OCI-M2 (cell line): ENCODE data around the gene PTBP3.

Source experiments
- DNase-seq: peaks from one replicate; lab custom pipeline; 2025; ENCODE audit not compliant: unreplicated experiment; lab: John Stamatoyannopoulos, UW

PTBP3 gene

DNA sequence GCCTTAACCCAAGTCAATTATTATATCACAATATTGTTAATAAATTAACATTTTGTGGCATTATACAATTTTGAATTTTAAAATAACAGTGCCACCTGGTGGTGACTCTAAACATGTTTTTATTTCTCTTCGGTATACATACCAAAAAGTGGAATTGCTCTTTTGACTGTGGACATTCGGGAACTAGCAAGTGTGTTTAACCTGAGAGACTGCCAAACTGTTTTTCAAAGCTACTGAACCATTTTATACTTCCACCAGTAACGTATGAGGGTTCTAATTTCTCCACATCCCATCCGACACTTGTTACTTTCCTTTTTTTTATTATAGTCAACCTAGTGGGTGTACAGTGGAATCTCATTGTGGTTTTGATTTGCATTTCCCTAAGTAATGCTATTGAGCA, 28.2 kb upstream of the PTBP3 start:
- DNase-seq, result peak; percentile 12

DNA sequence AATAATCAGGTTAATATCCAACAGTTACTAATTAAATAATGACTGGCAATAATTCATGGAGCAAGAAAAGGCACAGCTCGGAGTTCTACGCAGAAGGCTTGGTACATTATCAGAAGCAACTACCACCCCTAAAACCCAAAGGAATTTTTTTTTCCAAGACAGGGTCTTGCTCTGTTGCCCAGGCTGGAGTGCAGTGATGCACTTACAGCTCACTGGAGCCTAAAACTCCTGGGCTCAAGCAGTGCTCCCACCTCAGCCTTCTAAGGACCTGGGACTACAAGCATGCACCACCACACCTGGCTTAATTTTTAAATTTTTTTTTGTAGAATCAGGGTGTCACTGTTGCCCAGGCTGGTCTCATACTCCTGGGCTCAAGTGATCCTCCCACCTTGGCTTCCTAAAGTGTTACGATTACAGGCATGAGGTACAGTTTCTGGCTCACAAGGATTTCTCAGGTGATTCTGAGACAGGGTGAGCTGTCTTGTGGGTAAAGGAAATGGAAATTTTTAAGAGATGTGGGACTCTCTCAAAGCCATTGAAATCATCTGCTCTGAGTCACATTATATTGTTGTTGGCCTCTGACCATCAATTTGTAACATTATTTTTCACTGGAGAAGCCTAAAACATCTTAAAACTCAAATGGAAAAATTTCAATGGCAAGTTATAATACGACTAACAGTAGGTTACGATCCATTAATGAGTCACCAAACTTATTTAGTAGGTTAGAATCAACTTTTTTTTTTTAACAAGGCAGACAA, 26.8 kb upstream of the PTBP3 start:
- no peak for DNase-seq

DNA sequence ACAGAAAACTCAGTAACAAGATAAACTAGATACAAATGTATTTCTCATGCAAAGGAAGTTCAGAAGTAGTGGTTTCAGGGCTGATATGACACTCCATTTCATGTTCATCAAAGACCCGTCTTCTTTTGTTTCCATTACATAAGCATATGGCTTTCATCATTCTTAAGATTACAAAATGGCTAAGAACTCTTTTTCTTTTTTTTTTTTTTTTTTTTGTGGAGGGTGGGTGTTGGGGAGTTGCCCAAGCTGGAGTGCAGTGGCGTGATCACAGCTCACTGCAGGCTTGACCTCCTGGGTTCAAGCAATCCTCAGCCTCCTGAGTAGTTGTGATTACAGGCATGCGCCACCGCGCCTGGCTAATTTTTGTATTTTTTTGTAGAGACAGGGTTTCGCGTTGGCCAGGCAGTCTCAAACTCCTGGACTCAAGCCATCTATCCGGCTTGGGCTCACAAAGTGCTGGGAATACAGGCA, 22.0 kb upstream of the PTBP3 start:
- no peak for DNase-seq

DNA sequence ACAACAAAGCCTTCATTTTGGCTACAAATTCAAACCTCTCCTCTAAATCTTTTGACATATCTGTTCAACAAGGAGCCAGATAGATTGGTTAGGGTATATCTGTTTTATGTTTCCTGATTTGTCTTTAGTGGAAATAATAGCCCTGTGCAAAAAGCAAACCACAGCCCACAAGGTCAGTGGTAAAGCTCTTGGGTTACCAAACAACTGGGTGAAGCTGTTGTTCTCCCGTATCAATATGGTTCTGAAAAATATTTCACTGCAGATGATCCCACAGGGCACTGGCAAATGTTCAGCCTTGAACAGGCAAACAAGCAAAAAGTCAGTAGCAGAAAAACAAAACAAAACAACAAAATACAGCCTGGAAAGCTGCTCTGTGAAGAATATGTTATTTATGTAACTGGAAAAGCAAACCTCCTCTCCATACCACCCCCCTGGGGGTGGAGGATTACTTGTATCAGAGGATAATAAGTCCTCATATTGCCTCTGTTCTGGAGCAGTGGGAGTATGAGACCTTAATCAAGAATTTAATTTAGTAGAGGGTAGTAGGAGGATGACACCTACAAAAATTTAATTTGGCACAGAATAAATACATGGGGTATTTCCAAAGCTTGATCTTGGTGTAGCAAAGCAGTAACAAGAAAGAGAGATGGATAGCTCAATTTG, 20.8 kb upstream of the PTBP3 start:
- no peak for DNase-seq

DNA sequence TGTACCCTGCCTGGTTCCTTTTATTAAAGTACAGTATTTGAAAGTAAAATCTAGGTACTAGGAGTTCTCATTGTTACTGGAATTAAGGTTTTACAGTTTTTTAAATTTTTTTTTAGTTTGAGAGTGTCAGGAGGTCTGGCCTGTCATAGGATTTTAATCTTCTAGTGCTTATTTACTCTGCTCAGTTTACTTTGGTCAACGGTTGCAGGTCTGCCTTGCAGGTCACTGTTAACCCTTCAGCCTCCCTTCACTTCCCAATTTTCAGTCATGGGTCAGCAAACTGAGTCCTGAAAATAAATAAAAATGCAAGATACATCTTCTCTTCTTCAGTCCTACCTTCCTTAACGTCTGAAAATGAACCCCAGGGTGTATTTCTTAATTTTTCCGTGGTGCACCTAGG, 18.8 kb upstream of the PTBP3 start:
- no peak for DNase-seq

- DNase-seq, result no peak
These were observed 17.8 kb upstream of the PTBP3 start for GRCh38 chr9:112351184-112351583.

- no peak for DNase-seq
These were observed 15.6 kb upstream of the PTBP3 start for GRCh38 chr9:112349008-112349333.

GRCh38 chr9:112348257-112349007, 15.0 kb upstream of the PTBP3 start:
- DNase-seq, result no peak

- DNase-seq, result no peak
These were observed 8.3 kb upstream of the PTBP3 start for GRCh38 chr9:112341730-112342129.

GRCh38 chr9:112339886-112340285, 6.5 kb upstream of the PTBP3 start:
- no peak for DNase-seq

DNA sequence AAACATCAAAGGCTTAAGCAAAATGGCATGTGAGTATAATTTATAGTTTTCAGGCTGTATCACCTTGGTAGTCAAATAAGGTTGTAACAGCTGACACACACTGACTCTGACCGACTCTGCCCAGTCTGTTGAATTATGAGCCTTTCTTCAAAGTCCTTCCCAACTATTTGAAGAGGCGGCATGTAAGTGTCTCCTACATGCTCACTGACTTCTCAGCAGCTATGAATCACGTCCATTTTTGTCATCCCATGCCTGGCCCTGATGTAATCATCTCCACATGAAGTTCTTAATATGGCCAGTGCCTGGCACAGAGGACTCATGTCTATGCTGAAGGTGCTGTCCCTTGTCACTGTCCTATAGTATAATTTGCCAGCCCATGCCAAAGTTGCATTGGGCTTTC, 5.1 kb upstream of the PTBP3 start:
- no peak for DNase-seq

DNA sequence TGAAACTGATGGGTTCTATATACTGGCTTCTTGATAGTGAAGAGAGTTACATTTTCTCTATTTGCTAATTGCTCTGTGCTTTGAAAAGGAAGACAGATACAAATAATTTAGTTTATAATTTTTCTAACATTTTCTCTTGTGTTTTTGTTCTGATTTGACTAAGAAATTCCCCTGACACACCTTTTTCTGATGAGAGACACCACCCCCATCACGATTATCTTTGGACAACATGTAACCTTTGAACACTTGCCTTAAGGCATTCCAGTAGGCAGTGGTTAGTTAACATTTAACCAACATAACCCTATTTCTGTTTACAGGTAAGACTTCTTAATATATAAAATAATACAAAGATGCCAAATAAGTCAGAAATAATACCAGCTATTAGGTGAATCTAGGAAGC, 4.1 kb upstream of the PTBP3 start:
- no peak for DNase-seq

DNA sequence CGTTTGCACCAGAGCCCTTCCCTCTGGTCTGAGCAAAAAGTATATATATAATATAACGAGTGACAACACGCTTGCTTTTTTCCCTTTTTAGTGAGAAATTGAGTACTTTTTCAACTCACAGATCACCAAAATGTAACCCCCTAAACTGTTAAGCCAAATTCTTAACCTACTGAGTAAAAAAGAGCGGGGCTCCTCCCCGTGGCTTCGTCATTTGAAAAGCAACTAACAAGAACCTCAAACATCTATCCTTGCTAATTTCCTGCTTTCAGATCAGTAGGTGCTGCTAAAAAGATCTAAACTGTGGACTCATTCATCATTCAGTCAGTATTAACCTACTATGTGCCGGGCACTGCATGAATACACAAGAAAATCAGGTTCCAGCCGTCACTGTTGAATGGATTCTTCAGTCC, 1.0 kb upstream of the PTBP3 start:
- DNase-seq, result no peak

DNA sequence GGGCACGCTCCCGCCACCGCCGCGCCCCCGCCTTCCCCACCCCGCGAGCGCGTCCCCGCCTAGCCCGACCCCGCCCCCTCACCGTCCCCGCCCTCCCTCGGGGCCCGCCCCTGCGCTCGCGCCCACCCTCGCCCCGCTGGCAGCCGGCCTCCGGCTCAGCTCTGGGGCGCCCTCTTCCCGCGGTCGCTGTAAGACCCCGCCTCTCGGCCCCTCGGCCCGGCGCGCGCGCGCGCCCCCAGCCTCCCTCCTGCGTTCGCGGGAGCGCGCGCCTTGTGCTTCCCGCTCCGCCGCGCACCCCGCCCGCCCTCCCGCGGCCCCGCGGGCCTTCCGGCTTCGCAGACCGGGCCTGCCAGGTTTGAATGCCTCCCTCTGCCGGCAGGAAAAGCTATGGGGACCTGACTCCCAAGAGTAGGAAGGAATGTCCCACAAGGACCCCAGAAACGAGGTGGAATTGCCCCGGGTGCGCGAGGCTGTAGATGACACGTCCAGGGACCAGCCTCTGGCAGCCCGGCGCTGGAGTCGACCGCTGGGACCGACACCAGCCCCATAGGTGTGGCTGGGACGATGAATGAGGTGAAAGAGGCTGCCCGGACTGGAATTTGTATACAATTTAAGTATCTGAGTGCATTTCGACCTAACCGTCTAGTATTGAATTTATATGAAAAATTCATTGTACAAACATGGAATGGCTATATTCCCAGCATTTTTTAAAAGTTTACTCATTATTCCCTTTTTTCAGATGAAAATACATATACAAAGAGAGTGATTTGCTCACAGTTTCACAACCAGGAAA, 416 bp upstream of the PTBP3 start:
- DNase-seq, result peak; percentile 29

- no peak for DNase-seq
These were observed 794 bp downstream of the PTBP3 start for GRCh38 chr9:112332674-112332976.

DNA sequence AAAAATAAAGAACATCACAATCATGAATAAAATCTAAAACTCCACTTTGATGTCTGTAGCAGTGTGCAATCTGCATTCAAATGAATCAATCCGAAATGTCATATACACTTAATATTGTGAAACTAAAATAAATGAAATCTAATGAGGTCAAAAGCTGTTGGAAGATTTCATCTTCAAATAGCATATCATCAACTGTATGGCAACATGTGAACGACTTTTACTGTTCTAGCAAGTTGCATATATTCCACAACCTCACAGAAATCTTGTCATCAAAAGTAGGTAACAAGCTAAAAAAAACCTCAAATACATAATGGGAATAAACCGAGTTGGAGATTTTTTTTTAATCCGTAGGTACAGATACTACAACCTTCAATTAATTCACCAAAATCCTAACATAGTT, 1.2 kb downstream of the PTBP3 start:
- DNase-seq, result no peak

DNA sequence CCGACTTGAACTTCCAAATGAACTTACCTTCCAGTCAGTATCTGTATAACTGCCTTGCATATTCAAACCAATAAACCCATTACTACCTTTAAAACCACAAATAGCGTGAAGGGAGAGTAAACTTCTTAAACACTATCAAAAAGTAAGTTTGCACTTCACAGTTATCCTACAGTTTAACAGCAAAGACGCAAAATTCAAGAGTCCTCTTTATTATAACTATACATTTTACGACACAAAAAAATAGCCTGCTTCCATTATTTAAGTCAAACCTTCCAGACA, 1.8 kb downstream of the PTBP3 start:
- DNase-seq, result no peak

DNA sequence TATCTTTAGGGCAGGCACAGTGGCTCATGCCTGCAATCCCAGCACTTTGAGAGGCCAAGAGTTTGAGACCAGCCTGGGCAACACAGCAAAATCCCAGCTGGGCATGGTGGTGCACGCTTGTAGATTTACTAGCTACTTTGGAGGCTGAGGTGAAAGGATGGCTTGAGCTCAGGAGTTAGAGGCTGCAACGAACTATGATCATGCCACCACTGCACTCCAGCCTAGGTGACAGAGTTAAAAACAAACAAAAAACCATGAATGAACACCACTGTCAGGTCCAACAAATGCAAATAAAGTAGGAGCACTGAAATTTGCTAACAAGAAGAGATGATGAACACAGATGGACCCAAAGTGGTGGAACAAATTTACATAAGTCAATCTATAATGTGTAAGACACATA, 4.9 kb downstream of the PTBP3 start:
- DNase-seq, result no peak

GRCh38 chr9:112327718-112328450, 5.5 kb downstream of the PTBP3 start:
- DNase-seq, result no peak

DNA sequence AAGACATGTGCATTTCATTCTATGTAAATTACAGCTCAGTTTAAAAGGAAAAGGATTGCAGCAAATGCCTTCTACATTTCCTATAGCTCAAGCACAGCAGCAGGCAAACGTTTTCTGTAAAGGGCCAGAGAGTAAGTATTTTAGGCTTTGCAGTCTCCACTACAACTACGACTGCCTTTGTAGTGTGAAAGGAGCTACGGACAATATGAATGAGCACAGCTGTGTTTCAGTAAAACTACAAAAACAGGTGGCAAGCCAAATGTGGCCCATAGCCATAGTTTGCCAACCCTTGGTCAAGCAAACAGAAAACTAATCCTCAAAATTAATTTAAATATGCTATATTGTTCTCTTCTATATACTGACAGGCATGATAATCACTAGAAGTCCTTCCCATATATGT, 7.2 kb downstream of the PTBP3 start:
- no peak for DNase-seq

GRCh38 chr9:112325600-112325999, 7.8 kb downstream of the PTBP3 start:
- DNase-seq, result no peak
